Measurements from ENCODE around the gene MEN1. TPM values are rescaled to one million over a fixed set of nuclear protein-coding genes. Genes with fewer than 3 reads are reported as not detected.

Gene MEN1
- total and polyA plus RNA-seq, 8 donors = 8.7 to 25.3 (median 13.5) TPM

DNA sequence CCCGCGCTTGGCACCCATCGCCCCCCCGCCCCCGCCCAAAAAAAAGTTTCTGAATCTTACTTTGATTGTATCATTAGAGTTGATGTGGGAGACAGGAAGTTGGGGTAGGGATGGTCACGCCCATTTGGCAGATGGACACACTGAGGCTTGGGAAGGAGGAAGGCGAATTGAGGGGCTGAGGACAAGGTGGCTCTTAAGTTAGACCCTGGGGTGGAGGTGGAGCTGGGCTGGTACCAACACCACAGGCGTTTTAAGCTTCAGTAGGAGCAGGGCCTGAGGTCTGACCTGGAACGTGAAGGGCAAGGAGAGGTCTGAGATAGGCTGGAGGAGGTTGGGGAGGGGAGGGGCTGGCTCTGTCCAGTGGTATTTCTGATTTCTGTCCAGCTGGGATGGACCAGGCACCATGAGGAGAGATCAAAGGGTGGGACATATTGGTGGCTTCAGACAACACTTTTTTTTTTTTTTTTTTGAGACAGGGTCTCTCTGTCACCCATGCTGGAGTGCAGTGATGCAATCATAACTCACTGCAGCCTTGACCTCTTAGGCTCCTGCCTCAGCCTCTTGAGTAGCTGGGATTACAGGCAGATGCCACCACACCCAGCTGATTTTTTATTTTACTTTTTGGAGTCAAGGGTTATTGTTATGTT lies 34.9 kb upstream of the MEN1 start:
- Histone ChIP-seq H3K27ac (peak overlapping the region; percentile 64 to 86 (median 78)), H3K9me3 (no peaks in the 10 kb centered on the region), H3K4me3 (peak overlapping the region; percentile 37 to 71 (median 54)), H3K36me3 (no peaks in the 10 kb centered on the region), H3K27me3 (no peaks in the 10 kb centered on the region), H3K4me1 (peaks cover 14 to 19% (median 16%) of the 10 kb centered on the region in 3 donors)
- DNase-seq = peak in 1 of 6 donors; percentile 47
- intact Hi-C loops (cut with DNase I) = loop anchor here in 1 of 3 donors (5.0 kb wide), 1 partner anchor 52 kb away; no protein-coding TSS in a partner anchor
- ATAC-seq = no peak
- FAIRE-seq = no peak
- TF ChIP-seq, protein P1, sequence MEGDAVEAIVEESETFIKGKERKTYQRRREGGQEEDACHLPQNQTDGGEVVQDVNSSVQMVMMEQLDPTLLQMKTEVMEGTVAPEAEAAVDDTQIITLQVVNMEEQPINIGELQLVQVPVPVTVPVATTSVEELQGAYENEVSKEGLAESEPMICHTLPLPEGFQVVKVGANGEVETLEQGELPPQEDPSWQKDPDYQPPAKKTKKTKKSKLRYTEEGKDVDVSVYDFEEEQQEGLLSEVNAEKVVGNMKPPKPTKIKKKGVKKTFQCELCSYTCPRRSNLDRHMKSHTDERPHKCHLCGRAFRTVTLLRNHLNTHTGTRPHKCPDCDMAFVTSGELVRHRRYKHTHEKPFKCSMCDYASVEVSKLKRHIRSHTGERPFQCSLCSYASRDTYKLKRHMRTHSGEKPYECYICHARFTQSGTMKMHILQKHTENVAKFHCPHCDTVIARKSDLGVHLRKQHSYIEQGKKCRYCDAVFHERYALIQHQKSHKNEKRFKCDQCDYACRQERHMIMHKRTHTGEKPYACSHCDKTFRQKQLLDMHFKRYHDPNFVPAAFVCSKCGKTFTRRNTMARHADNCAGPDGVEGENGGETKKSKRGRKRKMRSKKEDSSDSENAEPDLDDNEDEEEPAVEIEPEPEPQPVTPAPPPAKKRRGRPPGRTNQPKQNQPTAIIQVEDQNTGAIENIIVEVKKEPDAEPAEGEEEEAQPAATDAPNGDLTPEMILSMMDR (IDR thresholded peaks at IDR 0.05) = no peak
- 10 to 15% methylated on average over 9 of the region's 9 CpGs for WGBS, 2 donors

DNA sequence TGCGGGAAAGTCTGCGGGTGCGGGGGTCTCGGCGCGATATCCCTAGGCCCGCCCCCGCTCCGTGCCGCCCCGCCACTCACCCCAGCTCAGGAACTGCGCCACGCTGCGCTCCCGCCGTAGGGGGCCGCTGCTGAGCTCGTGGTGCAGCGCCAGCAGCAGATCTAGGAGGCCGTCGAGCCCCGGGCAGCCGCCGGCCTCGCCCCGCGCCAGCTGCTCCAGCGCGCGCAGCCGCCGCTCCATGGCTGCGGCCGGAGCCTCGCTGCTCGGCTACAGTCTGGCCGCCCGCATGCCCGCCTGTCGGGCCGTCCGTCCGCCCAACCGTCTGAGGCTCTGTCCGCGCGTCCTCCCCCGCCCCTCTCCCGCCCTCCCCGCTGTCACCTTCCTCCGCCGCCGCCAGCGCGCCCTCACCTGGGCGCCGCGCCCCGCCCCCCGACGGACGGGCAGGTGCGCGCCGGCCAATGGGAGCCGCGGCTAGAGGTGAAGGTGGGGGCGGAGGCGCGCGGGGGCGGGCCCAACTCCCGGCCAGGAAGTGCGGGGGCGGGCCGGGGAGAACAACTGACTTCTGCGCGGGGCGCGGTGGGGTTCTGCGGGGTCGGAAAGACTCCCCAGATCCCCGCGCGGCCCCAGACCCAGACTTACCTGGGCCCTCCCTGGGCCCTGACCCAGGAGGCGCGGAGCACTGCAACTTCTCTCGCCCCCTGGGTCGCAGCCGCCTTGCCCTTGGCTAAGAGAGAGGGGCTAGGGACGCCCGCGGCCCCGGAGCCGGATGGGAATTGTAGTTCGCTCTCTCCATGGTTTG lies 34.2 kb upstream of the MEN1 start, which contains the start of gene CDC42BPG:
Gene CDC42BPG, minus strand, starts transcription at position 324 of the 799 bp plus-strand sequence. Its CDS starts 84 bp downstream, at position 240.
- intact Hi-C loops (cut with DNase I) = loop anchor here in 1 of 3 donors (5.0 kb wide), 1 partner anchor 53 kb away; no protein-coding TSS in a partner anchor
- Histone ChIP-seq H3K27me3 (no peaks in the 10 kb centered on the region), H3K27ac (peak within 1 kb of the TSS; percentile 64 to 86 (median 78)), H3K36me3 (peaks cover 0 to 5% (median 0%) of the 10 kb centered on the region in 3 donors), H3K4me3 (peak within 1 kb of the TSS; percentile 37 to 71 (median 54)), H3K9me3 (no peaks in the 10 kb centered on the region), H3K4me1 (peaks cover 14 to 19% (median 16%) of the 10 kb centered on the region in 3 donors)
- DNase-seq (peak; percentile 85 to 95 (median 93)), FAIRE-seq (no peak), ATAC-seq (peak; percentile 74 to 86 (median 78))
- 0 to 1% methylated on average over 80 to 96 of the region's 96 CpGs for WGBS, 2 donors
- TF ChIP-seq, protein P1 (IDR thresholded peaks at IDR 0.05) = peak; percentile 47 to 59 (median 48)

DNA sequence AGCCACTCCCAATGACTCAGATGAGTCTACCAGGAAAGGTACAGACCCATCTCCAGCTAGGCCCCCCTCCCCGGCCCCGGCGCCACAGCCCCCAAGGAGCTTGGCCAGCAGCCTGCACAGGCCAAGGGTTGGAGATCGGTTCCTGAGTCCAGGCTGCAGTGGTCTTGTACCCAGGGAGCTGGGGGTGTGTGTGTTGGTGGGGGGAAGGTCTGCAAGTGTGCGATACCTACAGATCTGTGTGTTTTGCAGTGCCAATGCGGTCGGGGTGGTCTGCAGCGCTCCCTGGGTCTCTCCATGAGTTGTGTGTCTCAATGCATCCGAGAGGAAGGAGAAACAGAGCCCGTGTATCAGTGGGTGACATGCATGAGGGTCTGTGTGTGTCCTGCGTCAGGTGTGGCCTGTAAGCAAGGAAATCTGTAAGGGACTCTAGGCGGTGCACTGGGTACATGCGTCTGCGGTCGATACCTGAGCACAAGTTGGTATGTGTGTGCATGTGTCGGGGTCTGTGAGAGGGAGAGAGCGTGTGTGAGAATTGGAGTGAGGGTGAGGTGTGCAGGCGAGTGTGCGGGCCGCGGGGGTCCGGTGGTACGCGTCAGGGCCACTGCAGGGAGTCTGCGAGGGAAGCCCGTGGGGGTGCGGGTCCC lies 33.5 kb upstream of the MEN1 start:
- H3K4me1 ChIP-seq = peaks cover 9 to 16% (median 15%) of the 10 kb centered on the region in 3 donors
- 7 to 12% methylated on average over 16 to 27 of the region's 27 CpGs for WGBS, 2 donors
- TF ChIP-seq, protein P1 (IDR thresholded peaks at IDR 0.05) = no peak
- ATAC-seq (peak; percentile 1 to 10 (median 4)), FAIRE-seq (no peak), DNase-seq (peak in 2 of 6 donors; percentile 30 to 82)
- H3K4me3 ChIP-seq = peak overlapping the region; percentile 37 to 71 (median 54)
- H3K27me3 ChIP-seq = no peaks in the 10 kb centered on the region
- peak overlapping the region; percentile 64 to 86 (median 78) for H3K27ac ChIP-seq
- intact Hi-C loops (cut with DNase I) = no loop called here
- peaks cover 0 to 12% (median 0%) of the 10 kb centered on the region in 3 donors for H3K36me3 ChIP-seq
- no peaks in the 10 kb centered on the region for H3K9me3 ChIP-seq

DNA sequence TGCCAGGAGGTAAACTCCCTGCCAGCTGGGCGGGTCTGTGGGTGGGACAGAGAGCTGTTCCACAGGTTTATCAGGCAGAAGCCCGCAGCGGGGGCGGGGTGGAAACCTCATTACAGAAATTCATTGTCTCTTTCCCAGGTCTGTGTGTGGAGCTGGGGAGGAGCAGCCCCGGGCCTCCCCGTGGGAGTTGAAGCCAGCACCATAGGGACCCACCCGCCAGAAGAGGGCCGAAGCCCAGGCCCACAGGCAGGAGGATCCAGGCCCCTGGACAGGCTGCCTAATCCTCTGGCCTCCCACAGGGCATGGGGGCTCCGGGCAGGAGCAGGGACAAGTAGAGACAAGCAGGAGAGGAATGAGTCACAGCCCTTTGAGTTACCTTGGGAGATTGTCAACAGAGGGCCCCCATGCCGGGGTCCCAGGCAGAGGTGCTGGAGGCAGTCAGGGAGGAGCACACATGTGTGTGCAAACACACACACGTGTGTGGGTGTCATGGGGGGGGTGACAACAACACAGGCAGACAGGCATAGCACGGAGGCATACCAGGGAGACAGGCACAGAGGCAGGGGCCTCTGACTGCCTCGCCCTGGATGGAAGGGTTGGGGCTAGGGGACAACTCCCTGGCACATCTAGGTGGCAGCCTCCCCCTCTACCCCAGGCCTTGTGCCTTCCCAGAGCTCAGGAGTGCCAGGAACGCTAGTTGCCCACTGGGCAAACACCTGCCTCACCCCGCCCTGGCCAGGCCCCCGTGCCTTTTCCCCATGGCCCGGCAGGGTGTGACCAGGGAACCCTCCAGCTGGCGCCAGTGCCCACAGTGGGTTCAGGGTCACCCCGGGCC lies 32.7 kb upstream of the MEN1 start:
- Histone ChIP-seq H3K36me3 (peaks cover 0 to 20% (median 0%) of the 10 kb centered on the region in 3 donors), H3K27ac (peak overlapping the region; percentile 44 to 86 (median 72)), H3K27me3 (no peaks in the 10 kb centered on the region), H3K4me3 (peak overlapping the region; percentile 13 to 71 (median 52)), H3K9me3 (no peaks in the 10 kb centered on the region), H3K4me1 (peaks cover 2 to 11% (median 9%) of the 10 kb centered on the region in 3 donors)
- WGBS, 2 donors = 18% methylated on average over 18 to 19 of the region's 19 CpGs
- DNase-seq = peak; percentile 66 to 92 (median 90)
- intact Hi-C loops (cut with DNase I) = no loop called here
- ATAC-seq = peak; percentile 55 to 70 (median 60)
- TF ChIP-seq, protein P1 (IDR thresholded peaks at IDR 0.05) = no peak
- FAIRE-seq = no peak
